Testis (tissue), 3 donors: ENCODE measurements around the gene LPAR1. TPM values are rescaled to one million over a fixed set of nuclear protein-coding genes. Genes with fewer than 3 reads are reported as not detected.
"Not testable (repeated sequence)": the region's sequence is repeated elsewhere in the genome, so short reads cannot be mapped to it uniquely, and the experiment has no call there.

Experiments
- DNase-seq: peaks from one replicate; pipeline ENCODE4 v3.0.0-alpha.2; 2019
- H3K27ac ChIP-seq, 2 donors: fragments of 200-600 bp; sonication (generic); one replicate each; pipeline ENCODE4 v1.5.1; 2019
- H3K27me3 ChIP-seq: fragments of 200-600 bp; sonication (generic); one replicate; pipeline ENCODE4 v1.5.1; 2019
- H3K36me3 ChIP-seq: fragments of 200-600 bp; sonication (generic); one replicate; pipeline ENCODE4 v1.5.1; 2017; ENCODE audit warnings: low read depth; ENCODE audit errors: missing control alignments
- H3K4me1 ChIP-seq: fragments of 200-600 bp; sonication (generic); one replicate; pipeline ENCODE4 v1.5.1; 2019
- H3K4me3 ChIP-seq, 2 donors: fragments of 200-600 bp; sonication (generic); one replicate each; pipeline ENCODE4 v1.5.1; 2017 to 2019
- H3K9me3 ChIP-seq: fragments of 200-600 bp; sonication (generic); one replicate; pipeline ENCODE4 v1.5.1; 2017
- POLR2A ChIP-seq: fragments of 450-650 bp; IDR thresholded peaks from one replicate; pipeline ENCODE4 v1.6.1; 2017; ENCODE audit warnings: antibody characterized with exemption, mild to moderate bottlenecking, moderate library complexity
- WGBS, 2 donors: methylation state at CpG; one replicate each; pipeline ENCODE4 v1.1.5; 2018; 5-methylcytosine and 5-hydroxymethylcytosine counted together
- intact Hi-C: fragments of 100-400 bp; cut with DNase I; formaldehyde crosslinking; loops from one replicate; pipeline ENCODE4 v1.15.1; 2023; ENCODE audit warnings: low total_unique reads
- polyA plus RNA-seq: library from polyadenylated mRNA; stranded (reverse); fragments of 350-450 nt; fragmentation: Illumina TruSeq; extraction: RNeasy Lipid Tissue Mini Kit (QIAGEN cat#74804); gene quantifications from one replicate; pipeline ENCODE4 v1.2.3, GENCODE V29; 2014; ENCODE audit warnings: low read depth, low replicate concordance; ENCODE audit not compliant: insufficient read depth
- small RNA-seq, 2 donors: library from RNA; depleted of rRNA; stranded (forward); fragments of <200 nt; gene quantifications; one replicate each; pipeline ENCODE3, GENCODE V24; 2016
- total RNA-seq, 2 donors: library from RNA; depleted of rRNA; stranded (reverse); fragments of >200 nt; gene quantifications; one replicate each; pipeline ENCODE4 v1.2.3, GENCODE V29; 2016
- TF ChIP-seq, protein P1 (sequence below), 3 experiments: fragments of 450-650 bp in 2 of 3; fragments of 200-600 bp in 1 of 3; sonication (generic) in 1 of 3; IDR thresholded peaks; one replicate each; pipeline ENCODE4 v1.5.1; 2016 to 2019; ENCODE audit warnings: antibody characterized with exemption in 3 of 3, mild to moderate bottlenecking in 2 of 3, moderate library complexity in 1 of 3

Gene LPAR1
- total and polyA plus RNA-seq, 3 donors from 2014 or later, result 13.1 to 23.9 (median 19.5) TPM

DNA sequence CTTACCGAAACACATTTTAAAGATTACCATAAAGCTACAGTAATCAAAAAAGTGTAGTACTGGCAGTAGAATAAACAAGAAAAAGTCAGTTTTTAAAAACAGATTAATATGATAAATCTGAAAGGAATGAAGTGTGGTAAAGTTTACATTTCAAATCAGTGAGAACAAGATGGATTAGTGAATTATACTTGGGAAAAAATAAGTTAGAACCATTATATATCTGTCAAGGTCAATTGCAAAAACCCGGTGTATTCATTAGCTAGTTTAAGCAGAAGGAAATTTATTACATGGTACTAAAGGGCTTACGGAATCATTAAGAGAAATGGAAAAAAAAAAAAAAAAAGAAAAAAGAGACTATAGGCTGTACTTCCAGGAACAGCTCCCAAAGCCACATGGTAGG is 205.3 kb downstream of the LPAR1 start:
- Histone ChIP-seq H3K4me3 (no peak overlapping the region), H3K27me3 (no peaks in the 10 kb centered on the region), H3K9me3 (no peaks in the 10 kb centered on the region), H3K4me1 (no peaks in the 10 kb centered on the region), H3K36me3 (no peaks in the 10 kb centered on the region), H3K27ac (no peak overlapping the region)
- intact Hi-C loops, result no loop called here
- TF ChIP-seq, protein P1, sequence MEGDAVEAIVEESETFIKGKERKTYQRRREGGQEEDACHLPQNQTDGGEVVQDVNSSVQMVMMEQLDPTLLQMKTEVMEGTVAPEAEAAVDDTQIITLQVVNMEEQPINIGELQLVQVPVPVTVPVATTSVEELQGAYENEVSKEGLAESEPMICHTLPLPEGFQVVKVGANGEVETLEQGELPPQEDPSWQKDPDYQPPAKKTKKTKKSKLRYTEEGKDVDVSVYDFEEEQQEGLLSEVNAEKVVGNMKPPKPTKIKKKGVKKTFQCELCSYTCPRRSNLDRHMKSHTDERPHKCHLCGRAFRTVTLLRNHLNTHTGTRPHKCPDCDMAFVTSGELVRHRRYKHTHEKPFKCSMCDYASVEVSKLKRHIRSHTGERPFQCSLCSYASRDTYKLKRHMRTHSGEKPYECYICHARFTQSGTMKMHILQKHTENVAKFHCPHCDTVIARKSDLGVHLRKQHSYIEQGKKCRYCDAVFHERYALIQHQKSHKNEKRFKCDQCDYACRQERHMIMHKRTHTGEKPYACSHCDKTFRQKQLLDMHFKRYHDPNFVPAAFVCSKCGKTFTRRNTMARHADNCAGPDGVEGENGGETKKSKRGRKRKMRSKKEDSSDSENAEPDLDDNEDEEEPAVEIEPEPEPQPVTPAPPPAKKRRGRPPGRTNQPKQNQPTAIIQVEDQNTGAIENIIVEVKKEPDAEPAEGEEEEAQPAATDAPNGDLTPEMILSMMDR (IDR thresholded peaks at IDR 0.05), result no peak
- no peak for TF ChIP-seq POLR2A
- 73 to 77% methylated on average over 3 of the region's 3 CpGs for WGBS, 2 donors
- no peak for DNase-seq

DNA sequence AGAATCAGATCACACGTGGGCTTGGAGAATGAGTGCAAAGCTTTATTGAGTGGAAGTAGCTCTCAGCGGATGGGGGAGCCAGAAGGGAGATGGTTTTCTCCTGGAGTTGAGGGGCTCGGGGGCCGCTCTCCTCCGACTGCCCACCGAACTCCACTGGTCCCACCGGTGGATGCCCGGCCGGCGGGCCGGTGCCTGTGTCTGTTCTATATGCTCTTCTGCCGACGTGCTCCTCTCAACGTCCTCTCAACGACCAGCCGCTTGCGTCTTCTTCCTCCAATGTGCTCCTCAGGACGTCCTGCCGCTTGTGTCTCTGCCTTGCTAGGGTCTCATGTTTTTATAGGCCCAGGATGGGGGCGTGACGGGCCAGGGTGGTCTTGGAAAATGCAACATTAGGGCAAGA is 207.8 kb downstream of the LPAR1 start:
- no peak for DNase-seq
- Histone ChIP-seq H3K27me3 (no peaks in the 10 kb centered on the region), H3K9me3 (no peaks in the 10 kb centered on the region), H3K27ac (no peak overlapping the region), H3K36me3 (no peaks in the 10 kb centered on the region), H3K4me1 (no peaks in the 10 kb centered on the region), H3K4me3 (no peak overlapping the region)
- no peak for TF ChIP-seq POLR2A
- TF ChIP-seq, protein P1 (IDR thresholded peaks at IDR 0.05), result no peak
- intact Hi-C loops, result no loop called here
- 76 to 79% methylated on average over 21 of the region's 21 CpGs for WGBS, 2 donors

DNA sequence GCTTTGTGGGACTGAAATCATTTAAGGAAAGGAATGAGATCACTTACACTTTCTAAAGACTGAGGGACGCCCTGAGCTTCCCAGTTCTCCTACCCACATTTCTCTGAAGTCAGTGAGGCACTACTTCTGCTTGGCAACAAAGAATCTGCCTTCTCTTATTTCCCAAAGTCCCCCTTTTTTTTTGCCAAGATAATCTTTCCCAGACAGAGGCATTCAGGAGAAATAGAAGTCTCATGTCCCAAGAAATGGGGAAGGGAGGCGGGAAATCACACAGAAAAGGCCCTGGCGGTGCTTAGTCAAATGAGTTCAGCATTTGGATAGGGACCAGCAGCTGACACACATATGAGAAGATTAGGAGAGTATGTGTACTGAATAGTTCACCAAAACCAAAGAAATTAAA is 210.0 kb downstream of the LPAR1 start:
- Histone ChIP-seq H3K4me1 (no peaks in the 10 kb centered on the region), H3K9me3 (no peaks in the 10 kb centered on the region), H3K4me3 (no peak overlapping the region), H3K27ac (peak overlapping the region in 1 of 2 donors; percentile 55), H3K27me3 (no peaks in the 10 kb centered on the region), H3K36me3 (no peaks in the 10 kb centered on the region)
- TF ChIP-seq POLR2A, result no peak
- TF ChIP-seq, protein P1 (IDR thresholded peaks at IDR 0.05), result no peak
- intact Hi-C loops, result no loop called here
- peak; percentile 71 for DNase-seq
- 67 to 73% methylated on average over 3 of the region's 3 CpGs for WGBS, 2 donors

DNA sequence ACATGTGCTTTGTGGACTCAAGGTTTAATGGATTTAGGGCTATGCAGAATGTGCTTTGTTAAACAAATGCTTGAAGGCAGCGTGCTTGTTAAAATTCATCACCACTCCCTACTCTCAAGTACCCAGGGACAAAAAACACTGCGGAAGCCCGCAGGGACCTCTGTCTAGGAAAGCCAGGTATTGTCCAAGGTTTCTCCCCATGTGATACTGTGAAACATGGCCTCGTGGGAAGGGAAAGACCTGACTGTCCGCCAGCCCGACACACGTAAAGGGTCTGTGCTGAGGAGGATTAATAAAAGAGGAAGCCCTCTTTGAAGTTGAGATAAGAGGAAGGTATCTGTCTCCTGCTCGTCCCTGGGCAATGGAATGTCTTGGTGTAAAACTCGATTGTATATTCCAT is 211.9 kb downstream of the LPAR1 start:
- H3K27ac ChIP-seq, H3K4me3 ChIP-seq, intact Hi-C loops, H3K9me3 ChIP-seq, DNase-seq, H3K36me3 ChIP-seq, H3K27me3 ChIP-seq, H3K4me1 ChIP-seq: not testable (repeated sequence)
- 84 to 85% methylated on average over 9 of the region's 9 CpGs for WGBS, 2 donors

DNA sequence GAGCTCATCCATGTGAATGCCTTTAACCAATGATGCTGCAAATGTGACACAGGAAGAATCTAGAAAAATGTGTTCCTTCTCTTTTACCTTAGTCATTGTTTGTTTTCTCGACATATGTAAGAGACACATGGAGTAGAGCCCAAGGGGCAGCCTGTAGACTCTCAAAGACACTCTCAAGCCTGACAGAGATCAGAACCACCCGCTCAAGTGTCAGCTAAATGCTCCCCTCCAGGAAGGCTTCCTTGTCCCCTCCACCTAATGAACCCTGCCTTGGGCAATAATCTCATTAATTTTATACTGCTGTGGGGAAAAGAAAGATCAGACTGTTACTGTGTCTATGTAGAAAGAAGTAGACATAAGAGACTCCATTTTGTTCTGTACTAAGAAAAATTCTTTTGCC is 212.3 kb downstream of the LPAR1 start:
- WGBS, 2 donors, result 92 to 95% methylated on average over 2 of the region's 2 CpGs

DNA sequence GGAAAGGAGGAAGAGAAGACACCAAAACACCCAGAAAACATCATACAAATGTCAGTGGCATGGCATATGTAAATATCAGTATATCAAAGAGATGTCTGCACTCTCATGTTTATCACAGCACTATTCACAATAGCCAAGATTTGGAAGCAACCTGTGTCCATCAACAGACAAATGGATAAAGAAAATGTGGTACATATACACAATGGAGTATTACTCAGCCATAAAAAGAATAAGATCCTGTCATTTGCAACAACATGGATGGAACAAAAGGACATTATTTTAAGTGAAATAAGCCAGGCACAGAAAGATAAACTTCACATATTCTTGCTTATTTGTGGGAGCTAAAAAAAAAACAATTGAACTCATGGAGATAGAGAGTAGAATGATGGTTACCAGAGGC is 213.1 kb downstream of the LPAR1 start:
- intact Hi-C loops, H3K27me3 ChIP-seq, H3K27ac ChIP-seq, DNase-seq, H3K4me3 ChIP-seq, H3K9me3 ChIP-seq, H3K4me1 ChIP-seq, H3K36me3 ChIP-seq: not testable (repeated sequence)

More for the DNA sequence above, 212.3 kb downstream of the LPAR1 start:
- TF ChIP-seq, protein P1 (IDR thresholded peaks at IDR 0.05), result no peak
- no peak for TF ChIP-seq POLR2A
- Histone ChIP-seq H3K4me1 (no peaks in the 10 kb centered on the region), H3K27ac (no peak overlapping the region), H3K9me3 (no peaks in the 10 kb centered on the region), H3K36me3 (no peaks in the 10 kb centered on the region), H3K27me3 (no peaks in the 10 kb centered on the region), H3K4me3 (no peak overlapping the region)
- intact Hi-C loops, result no loop called here
- no peak for DNase-seq

Small RNA genes lying within 50 kb of the gene (small RNA-seq; reads per million reads assigned to genes)
- gene RF00019 (0 reads per million in 2 donors), gene RNU6-432P (0 reads per million in 2 donors)
